Calu3 (cell line): Measurements from ENCODE around the gene FOXP1. TPM values are rescaled to one million over a fixed set of nuclear protein-coding genes. Genes with fewer than 3 reads are reported as not detected.

ENCODE experiments used
- BruUV-seq: library from RNA; stranded (reverse); fragments of 400-500 nt; replicated peaks from 2 replicates; lab custom pipeline; 2021; lab: Mats Ljungman, UMichigan
- CTCF ChIA-PET: fragments of 300-600 bp; sonication (Branson Sonifier 250); formaldehyde crosslinking; loops from one replicate; lab custom pipeline; 2022; ENCODE audit warnings: antibody characterized with exemption; lab: Charles Lee
- DNase-seq: peaks from one replicate; pipeline ENCODE4 v3.0.0; 2022
- H3K27ac Mint-ChIP-seq: one replicate; pipeline ENCODE4 v1.8.0; 2022; ENCODE audit warnings: mixed read lengths; ENCODE audit not compliant: unreplicated experiment
- H3K27me3 Mint-ChIP-seq: one replicate; pipeline ENCODE4 v1.8.0; 2022; ENCODE audit warnings: mixed read lengths; ENCODE audit not compliant: unreplicated experiment
- H3K36me3 Mint-ChIP-seq: one replicate; pipeline ENCODE4 v1.8.0; 2022; ENCODE audit warnings: mild to moderate bottlenecking, moderate library complexity, mixed read lengths; ENCODE audit not compliant: insufficient read depth, unreplicated experiment
- H3K4me1 Mint-ChIP-seq: one replicate; pipeline ENCODE4 v1.8.0; 2022; ENCODE audit warnings: mild to moderate bottlenecking, low read depth, mixed read lengths; ENCODE audit not compliant: unreplicated experiment
- H3K4me3 Mint-ChIP-seq: one replicate; pipeline ENCODE4 v1.8.0; 2022; ENCODE audit warnings: mild to moderate bottlenecking, low read depth, moderate library complexity, mixed read lengths; ENCODE audit not compliant: unreplicated experiment
- H3K9me3 Mint-ChIP-seq: one replicate; pipeline ENCODE4 v1.8.0; 2022; ENCODE audit warnings: low read depth, mixed read lengths; ENCODE audit not compliant: unreplicated experiment
- CTCF ChIP-seq: fragments of 200-600 bp; IDR thresholded peaks from one replicate; pipeline ENCODE4 v1.8.0; 2022; ENCODE audit warnings: antibody characterized with exemption; ENCODE audit not compliant: unreplicated experiment
- intact Hi-C: fragments of 100-400 bp; cut with micrococcal nuclease; formaldehyde crosslinking; loops from one replicate; pipeline ENCODE4 v1.10.0; 2022; ENCODE audit not compliant: unreplicated experiment
- total RNA-seq: library from RNA; stranded (reverse); gene quantifications from 2 replicates; pipeline ENCODE4 v1.2.3, GENCODE V29; 2022

The FOXP1 gene
- total RNA-seq, 1 experiment from 2014 or later: 82.8 TPM

- H3K27ac Mint-ChIP-seq: peak overlapping the region; percentile 97
- H3K9me3 Mint-ChIP-seq: no peaks in the 10 kb centered on the region
- peaks cover 47% of the 10 kb centered on the region for H3K36me3 Mint-ChIP-seq
- H3K4me1 Mint-ChIP-seq: peaks cover 5% of the 10 kb centered on the region
- peak overlapping the region; percentile 91 for H3K4me3 Mint-ChIP-seq
- H3K27me3 Mint-ChIP-seq: no peaks in the 10 kb centered on the region
- DNase-seq: peak; percentile 76
- BruUV-seq: TSS peak; percentile 17
- intact Hi-C loops: loop anchor here (5.0 kb wide), 1 partner anchor 336 kb away; no protein-coding TSS in a partner anchor
- TF ChIP-seq CTCF: no peak
- CTCF ChIA-PET: interaction anchor here (0.7 to 0.9 kb wide), 2 partner anchors 157 to 866 kb away, joined by 3 to 4 read pairs; no protein-coding TSS in a partner anchor
These were observed 639 bp downstream of the FOXP1 start for GRCh38 chr3:71582612-71583565.

GRCh38 chr3:71582036-71582611, 1.4 kb downstream of the FOXP1 start:
- Mint-ChIP-seq H3K4me1 (peaks cover 12% of the 10 kb centered on the region), H3K9me3 (no peaks in the 10 kb centered on the region), H3K36me3 (peaks cover 47% of the 10 kb centered on the region), H3K27me3 (no peaks in the 10 kb centered on the region), H3K4me3 (peak overlapping the region; percentile 91), H3K27ac (peak overlapping the region; percentile 92)
- CTCF ChIA-PET: no interaction called here
- no TSS peak for BruUV-seq
- intact Hi-C loops: loop anchor here (5.0 kb wide), 1 partner anchor 335 kb away; no protein-coding TSS in a partner anchor
- DNase-seq: peak; percentile 53
- no peak for TF ChIP-seq CTCF

- peaks cover 47% of the 10 kb centered on the region for H3K36me3 Mint-ChIP-seq
- peak overlapping the region; percentile 92 for H3K27ac Mint-ChIP-seq
- H3K4me3 Mint-ChIP-seq: peak overlapping the region; percentile 91
- H3K9me3 Mint-ChIP-seq: no peaks in the 10 kb centered on the region
- peaks cover 13% of the 10 kb centered on the region for H3K4me1 Mint-ChIP-seq
- CTCF ChIA-PET: no interaction called here
- peak; percentile 25 for DNase-seq
- H3K27me3 Mint-ChIP-seq: no peaks in the 10 kb centered on the region
- intact Hi-C loops: loop anchor here (5.0 kb wide), 1 partner anchor 334 kb away; no protein-coding TSS in a partner anchor
- no peak for TF ChIP-seq CTCF
- BruUV-seq: no TSS peak
These were observed 2.0 kb downstream of the FOXP1 start for GRCh38 chr3:71581457-71582035.
